ENCODE measurements around the gene TRPM3.

TRPM3 gene

DNA sequence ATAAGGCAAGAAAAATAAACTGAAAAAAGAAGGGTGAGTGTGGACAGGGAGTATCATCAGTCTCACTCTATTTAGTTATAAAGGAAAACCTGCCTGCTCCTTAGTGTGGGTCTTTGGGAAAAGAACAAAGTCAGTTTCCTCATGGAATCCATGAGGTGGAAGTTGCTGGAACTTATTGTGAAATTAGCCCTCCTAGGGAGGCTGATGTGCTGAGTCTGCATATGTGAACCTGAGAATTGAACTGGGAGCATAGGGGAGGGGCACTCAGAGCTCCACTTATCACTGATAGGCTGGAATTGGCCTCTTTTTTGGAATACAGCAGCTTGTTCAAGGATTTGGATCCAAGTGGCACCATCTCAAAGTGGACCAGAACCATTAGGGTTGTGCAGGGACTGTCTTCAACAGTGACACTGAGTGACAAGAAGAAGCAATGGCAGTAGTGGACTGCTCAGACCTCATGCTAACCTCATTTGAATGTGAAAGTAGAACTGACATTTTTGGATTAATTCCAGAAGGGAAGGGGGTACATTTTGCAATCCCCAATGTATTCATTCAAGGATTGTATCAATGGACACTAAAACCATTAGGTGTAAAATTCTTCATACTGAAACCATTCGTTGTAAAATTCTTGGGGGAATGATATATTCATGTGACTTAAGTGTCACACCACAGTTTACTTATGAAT, 603.4 kb downstream of the TRPM3 start:
- peaks cover 4% of the 10 kb centered on the region; the same call in 1 of the 2 replicates for H3K4me1 ChIP-seq (ENCODE audit: insufficient read depth, low read length)
- no peaks in the 10 kb centered on the region for H3K9me3 ChIP-seq (ENCODE audit: control insufficient read depth, insufficient read depth, low read length)
- H3K9ac ChIP-seq (ENCODE audit: low read depth, low read length) = no peak overlapping the region
- no peaks in the 10 kb centered on the region for H3K36me3 ChIP-seq (ENCODE audit: insufficient read depth, low read length)

DNA sequence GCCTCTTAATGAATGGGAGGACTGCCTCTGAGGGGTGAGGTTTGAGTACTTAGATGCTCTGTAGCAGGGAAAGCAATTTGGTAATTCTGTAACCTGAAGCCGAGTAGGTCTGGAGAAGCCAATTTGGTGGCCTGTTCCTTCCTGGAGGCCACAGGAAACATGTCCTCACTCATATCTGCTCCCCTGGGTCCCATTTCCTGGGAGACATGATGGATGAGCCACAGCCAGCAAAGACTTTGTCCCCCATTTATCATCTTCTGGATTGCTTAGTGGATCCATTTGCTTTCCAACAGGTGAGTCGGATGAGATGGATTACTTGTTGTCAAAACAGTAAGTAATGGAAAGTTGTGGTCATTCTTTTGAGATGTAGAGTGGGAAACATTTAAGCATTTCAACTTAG, 607.1 kb downstream of the TRPM3 start:
- Histone ChIP-seq H3K9ac (ENCODE audit: low read depth, low read length) (no peak overlapping the region), H3K9me3 (ENCODE audit: control insufficient read depth, insufficient read depth, low read length) (no peaks in the 10 kb centered on the region; the same call in 1 of the 2 replicates), H3K4me1 (ENCODE audit: insufficient read depth, low read length) (no peaks in the 10 kb centered on the region), H3K36me3 (ENCODE audit: insufficient read depth, low read length) (no peaks in the 10 kb centered on the region)

DNA sequence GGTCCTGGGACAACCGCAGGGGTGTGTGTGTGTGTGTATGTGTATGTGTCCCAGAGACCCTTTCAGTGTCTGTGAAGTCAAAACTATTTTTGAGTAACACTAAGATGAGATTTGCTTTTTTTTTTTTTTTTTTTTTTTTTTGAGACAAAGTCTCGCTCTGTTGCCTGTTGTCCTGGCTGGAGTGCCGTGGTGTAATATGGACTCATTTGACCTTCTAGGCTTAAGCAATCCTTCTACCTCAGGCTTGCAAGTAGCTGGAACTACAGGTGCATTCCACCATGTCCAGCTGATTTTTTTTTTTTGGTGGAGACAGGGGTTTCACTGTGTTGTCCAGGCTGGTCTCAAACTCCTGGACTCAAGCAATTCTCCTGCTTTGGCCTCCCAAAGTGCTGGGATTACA, 609.6 kb downstream of the TRPM3 start:
- H3K4me1 ChIP-seq (ENCODE audit: insufficient read depth, low read length) = no peaks in the 10 kb centered on the region
- no peaks in the 10 kb centered on the region for H3K36me3 ChIP-seq (ENCODE audit: insufficient read depth, low read length)
- H3K9me3 ChIP-seq (ENCODE audit: control insufficient read depth, insufficient read depth, low read length) = no peaks in the 10 kb centered on the region; the same call in 1 of the 2 replicates
- no peak overlapping the region for H3K9ac ChIP-seq (ENCODE audit: low read depth, low read length)

DNA sequence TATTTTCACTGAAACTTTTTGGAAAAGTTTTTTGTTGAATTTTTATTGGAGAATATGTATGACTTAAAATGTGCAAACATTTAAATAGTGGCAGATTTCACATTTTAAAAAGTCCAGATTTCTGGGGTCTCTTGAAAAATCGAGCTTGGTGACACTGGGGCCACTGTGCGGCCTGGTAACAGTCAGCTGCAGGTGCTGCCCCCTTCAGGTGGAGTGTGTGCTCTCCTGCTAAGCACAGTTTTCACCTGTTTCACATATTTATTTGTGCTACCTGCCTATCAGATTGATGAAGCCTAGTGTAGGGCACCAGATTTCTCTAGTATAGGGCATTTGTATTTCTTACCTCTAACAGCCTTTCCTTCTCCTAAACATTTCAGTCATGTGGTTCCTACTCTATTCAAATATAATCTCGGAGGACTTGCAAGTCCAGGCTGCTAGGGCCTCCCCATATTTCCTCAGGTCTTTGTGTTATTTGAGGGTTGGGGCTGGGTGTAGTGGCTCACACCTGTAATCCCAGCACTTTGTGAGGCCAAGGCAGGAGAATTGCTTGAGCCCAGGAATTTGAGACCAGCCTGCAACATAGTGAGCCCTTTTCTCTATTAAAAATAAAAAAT, 611.2 kb downstream of the TRPM3 start:
- no peaks in the 10 kb centered on the region; the same call in 1 of the 2 replicates for H3K9me3 ChIP-seq (ENCODE audit: control insufficient read depth, insufficient read depth, low read length)
- H3K36me3 ChIP-seq (ENCODE audit: insufficient read depth, low read length) = no peaks in the 10 kb centered on the region
- no peaks in the 10 kb centered on the region for H3K4me1 ChIP-seq (ENCODE audit: insufficient read depth, low read length)
- no peak overlapping the region for H3K9ac ChIP-seq (ENCODE audit: low read depth, low read length)

- H3K36me3 ChIP-seq (ENCODE audit: insufficient read depth, low read length) = no peaks in the 10 kb centered on the region
- H3K9ac ChIP-seq (ENCODE audit: low read depth, low read length) = no peak overlapping the region
- H3K4me1 ChIP-seq (ENCODE audit: insufficient read depth, low read length) = no peaks in the 10 kb centered on the region
- no peaks in the 10 kb centered on the region; the same call in 1 of the 2 replicates for H3K9me3 ChIP-seq (ENCODE audit: control insufficient read depth, insufficient read depth, low read length)
These were observed 615.3 kb downstream of the TRPM3 start for GRCh38 chr9:70506159-70506558.

DNA sequence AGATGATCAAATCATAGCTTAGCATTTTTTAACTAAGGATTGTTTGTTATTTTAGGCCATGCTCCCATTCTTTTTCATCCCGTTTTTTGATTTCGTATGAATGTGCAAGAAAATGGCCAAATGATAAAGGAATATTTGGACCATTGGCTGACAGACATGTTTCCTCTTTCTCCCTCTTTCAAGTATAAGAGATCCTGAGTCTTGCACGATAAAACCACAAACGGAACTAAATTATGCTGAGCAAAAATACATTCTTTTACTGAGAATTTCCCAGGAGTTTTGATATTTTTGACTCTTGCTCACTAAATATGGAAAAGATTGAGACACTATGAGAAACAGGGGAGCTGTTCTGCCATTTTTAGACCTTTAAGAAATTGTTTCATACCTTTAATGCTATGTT, 616.6 kb downstream of the TRPM3 start:
- no peaks in the 10 kb centered on the region for H3K4me1 ChIP-seq (ENCODE audit: insufficient read depth, low read length)
- no peaks in the 10 kb centered on the region for H3K36me3 ChIP-seq (ENCODE audit: insufficient read depth, low read length)
- H3K9me3 ChIP-seq (ENCODE audit: control insufficient read depth, insufficient read depth, low read length) = no peaks in the 10 kb centered on the region; the same call in 1 of the 2 replicates
- H3K9ac ChIP-seq (ENCODE audit: low read depth, low read length) = no peak overlapping the region

DNA sequence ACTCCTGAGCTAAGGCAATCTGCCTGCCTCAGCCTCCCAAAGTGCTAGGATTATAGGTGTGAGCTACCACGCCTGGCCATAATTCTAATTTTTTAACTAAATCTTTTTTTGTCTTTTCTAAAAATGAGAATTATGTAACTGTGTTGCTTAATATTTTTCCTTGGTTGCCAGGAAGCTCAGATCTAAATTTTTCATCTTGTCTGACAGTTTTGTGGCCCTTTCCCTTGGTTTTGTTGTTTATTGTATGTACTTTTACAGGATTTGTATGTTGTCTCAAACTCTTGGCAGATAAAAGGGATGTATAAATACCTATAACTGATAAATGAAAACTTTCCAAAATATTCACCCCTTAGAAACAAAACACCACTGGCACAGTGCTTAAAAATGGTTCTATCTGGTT, 618.7 kb downstream of the TRPM3 start:
- Histone ChIP-seq H3K9ac (ENCODE audit: low read depth, low read length) (no peak overlapping the region), H3K4me1 (ENCODE audit: insufficient read depth, low read length) (no peaks in the 10 kb centered on the region), H3K36me3 (ENCODE audit: insufficient read depth, low read length) (no peaks in the 10 kb centered on the region), H3K9me3 (ENCODE audit: control insufficient read depth, insufficient read depth, low read length) (no peaks in the 10 kb centered on the region)

- no peaks in the 10 kb centered on the region for H3K36me3 ChIP-seq (ENCODE audit: insufficient read depth, low read length)
- no peaks in the 10 kb centered on the region for H3K9me3 ChIP-seq (ENCODE audit: control insufficient read depth, insufficient read depth, low read length)
- H3K9ac ChIP-seq (ENCODE audit: low read depth, low read length) = no peak overlapping the region
- no peaks in the 10 kb centered on the region for H3K4me1 ChIP-seq (ENCODE audit: insufficient read depth, low read length)
These were observed 620.6 kb downstream of the TRPM3 start for GRCh38 chr9:70500793-70501192.

- Histone ChIP-seq H3K9me3 (ENCODE audit: control insufficient read depth, insufficient read depth, low read length) (no peaks in the 10 kb centered on the region), H3K9ac (ENCODE audit: low read depth, low read length) (no peak overlapping the region), H3K4me1 (ENCODE audit: insufficient read depth, low read length) (no peaks in the 10 kb centered on the region), H3K36me3 (ENCODE audit: insufficient read depth, low read length) (no peaks in the 10 kb centered on the region)
These were observed 621.8 kb downstream of the TRPM3 start for GRCh38 chr9:70499621-70500020.

GRCh38 chr9:70498866-70499265, 622.6 kb downstream of the TRPM3 start:
- H3K36me3 ChIP-seq (ENCODE audit: insufficient read depth, low read length) = no peaks in the 10 kb centered on the region
- H3K9ac ChIP-seq (ENCODE audit: low read depth, low read length) = no peak overlapping the region
- no peaks in the 10 kb centered on the region for H3K4me1 ChIP-seq (ENCODE audit: insufficient read depth, low read length)
- H3K9me3 ChIP-seq (ENCODE audit: control insufficient read depth, insufficient read depth, low read length) = no peaks in the 10 kb centered on the region

GRCh38 chr9:70496244-70496643, 625.2 kb downstream of the TRPM3 start:
- H3K9me3 ChIP-seq (ENCODE audit: control insufficient read depth, insufficient read depth, low read length) = no peaks in the 10 kb centered on the region
- H3K36me3 ChIP-seq (ENCODE audit: insufficient read depth, low read length) = no peaks in the 10 kb centered on the region

DNA sequence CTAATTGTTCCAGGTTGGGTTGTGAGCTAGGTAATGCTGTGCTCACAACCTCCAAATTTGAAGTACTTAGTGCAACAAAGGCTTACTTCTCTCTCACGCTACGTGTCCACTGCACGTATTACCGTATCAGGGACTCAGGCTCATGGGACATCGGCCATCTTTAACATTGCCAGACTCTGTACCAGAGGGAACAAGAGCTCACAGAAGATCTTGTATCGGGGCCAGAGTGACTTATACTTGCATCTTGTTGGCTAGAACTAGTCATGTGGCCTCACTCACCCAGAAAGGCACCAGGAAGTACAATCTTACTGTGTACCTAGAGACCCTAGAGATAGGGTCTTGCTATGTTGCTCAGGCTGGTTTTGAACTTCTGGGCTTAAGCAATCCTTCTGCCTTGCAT, 625.9 kb downstream of the TRPM3 start:
- no peaks in the 10 kb centered on the region for H3K36me3 ChIP-seq (ENCODE audit: insufficient read depth, low read length)
- no peaks in the 10 kb centered on the region for H3K4me1 ChIP-seq (ENCODE audit: insufficient read depth, low read length)
- H3K9ac ChIP-seq (ENCODE audit: low read depth, low read length) = no peak overlapping the region
- H3K9me3 ChIP-seq (ENCODE audit: control insufficient read depth, insufficient read depth, low read length) = no peaks in the 10 kb centered on the region

More at GRCh38 chr9:70496244-70496643, 625.2 kb downstream of the TRPM3 start:
- Histone ChIP-seq H3K4me1 (ENCODE audit: insufficient read depth, low read length) (no peaks in the 10 kb centered on the region), H3K9ac (ENCODE audit: low read depth, low read length) (no peak overlapping the region)

GRCh38 chr9:70494221-70494620, 627.2 kb downstream of the TRPM3 start:
- no peaks in the 10 kb centered on the region for H3K4me1 ChIP-seq (ENCODE audit: insufficient read depth, low read length)
- no peaks in the 10 kb centered on the region for H3K36me3 ChIP-seq (ENCODE audit: insufficient read depth, low read length)
- H3K9ac ChIP-seq (ENCODE audit: low read depth, low read length) = no peak overlapping the region
- no peaks in the 10 kb centered on the region for H3K9me3 ChIP-seq (ENCODE audit: control insufficient read depth, insufficient read depth, low read length)

GRCh38 chr9:70493029-70493428, 628.4 kb downstream of the TRPM3 start:
- Histone ChIP-seq H3K36me3 (ENCODE audit: insufficient read depth, low read length) (no peaks in the 10 kb centered on the region), H3K4me1 (ENCODE audit: insufficient read depth, low read length) (no peaks in the 10 kb centered on the region), H3K9me3 (ENCODE audit: control insufficient read depth, insufficient read depth, low read length) (no peaks in the 10 kb centered on the region), H3K9ac (ENCODE audit: low read depth, low read length) (no peak overlapping the region)

DNA sequence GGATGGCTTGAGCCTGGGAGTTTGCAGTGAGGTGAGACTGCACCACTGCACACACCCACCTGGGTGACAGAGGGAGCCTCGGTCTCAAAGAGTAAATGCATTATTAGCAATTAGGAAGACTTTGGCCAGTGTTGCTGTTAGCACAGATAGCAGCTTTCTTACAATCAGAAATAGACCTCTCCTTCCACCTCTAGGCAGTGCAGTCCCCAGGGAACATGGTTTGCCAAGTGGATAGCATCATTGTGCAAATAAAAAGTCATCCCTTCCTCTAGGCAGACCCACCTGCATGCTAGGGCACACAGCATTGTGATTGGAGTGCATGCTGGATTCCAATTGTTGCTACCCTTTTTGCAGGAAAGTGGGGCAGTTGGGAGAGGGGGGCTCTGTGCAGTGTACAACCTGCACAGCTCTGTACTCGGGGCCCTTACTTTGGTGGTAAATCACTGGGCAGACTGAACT, 629.1 kb downstream of the TRPM3 start:
- H3K9me3 ChIP-seq (ENCODE audit: control insufficient read depth, insufficient read depth, low read length) = no peaks in the 10 kb centered on the region
- H3K9ac ChIP-seq (ENCODE audit: low read depth, low read length) = no peak overlapping the region
- H3K36me3 ChIP-seq (ENCODE audit: insufficient read depth, low read length) = no peaks in the 10 kb centered on the region
- no peaks in the 10 kb centered on the region for H3K4me1 ChIP-seq (ENCODE audit: insufficient read depth, low read length)
